H1 (cell line): ENCODE results near the gene TOB1. TPM values are rescaled to one million over a fixed set of nuclear protein-coding genes. Genes with fewer than 3 reads are reported as not detected.

Experiments
- CTCF ChIA-PET: fragments of 300-600 bp; sonication (Branson Sonifier 250); formaldehyde crosslinking; loops from one replicate; lab custom pipeline; 2021; ENCODE audit not compliant: partially characterized antibody; lab: Charles Lee
- POLR2A ChIA-PET: fragments of 300-600 bp; sonication (Branson Sonifier 250); formaldehyde crosslinking; loops from one replicate; lab custom pipeline; 2021; ENCODE audit warnings: inconsistent platforms; ENCODE audit not compliant: partially characterized antibody; lab: Charles Lee
- DNase-seq, 2 experiments: peaks; one replicate each; pipeline versions ENCODE4 v3.0.0 to v3.0.0-alpha.2; 2010 to 2022; ENCODE audit warnings: low spot score in 2 of 2, low read depth in 1 of 2, mixed read lengths in 1 of 2
- FAIRE-seq: peaks from 2 replicates; lab custom pipeline; 2011; peaks lifted over from hg19 to GRCh38; lab: Jason Lieb, UNC
- H2AFZ ChIP-seq: 2 replicates; pipeline ENCODE4 v1.8.1; 2012; ENCODE audit warnings: low read length, inconsistent platforms
- H2AK5ac ChIP-seq: 2 replicates; pipeline ENCODE4 v1.6.1; 2013; ENCODE audit warnings: low read depth, low read length
- H2BK120ac ChIP-seq: replicated peaks from 2 replicates; pipeline ENCODE3; 2013; ENCODE audit warnings: low read depth, low read length, inconsistent platforms
- H2BK12ac ChIP-seq: 2 replicates; pipeline ENCODE4 v1.6.1; 2013; ENCODE audit warnings: low read depth, low read length
- H2BK15ac ChIP-seq: 2 replicates; pipeline ENCODE4 v1.6.1; 2013; ENCODE audit warnings: low read length
- H2BK20ac ChIP-seq: 2 replicates; pipeline ENCODE4 v1.6.1; 2013; ENCODE audit warnings: low read length
- H2BK5ac ChIP-seq: 2 replicates; pipeline ENCODE4 v1.6.1; 2013; ENCODE audit warnings: low read depth, low read length
- H3K14ac ChIP-seq: 2 replicates; pipeline ENCODE4 v1.6.1; 2013; ENCODE audit warnings: inconsistent platforms; ENCODE audit not compliant: insufficient read length
- H3K18ac ChIP-seq: 2 replicates; pipeline ENCODE4 v1.6.1; 2013; ENCODE audit warnings: low read length; ENCODE audit errors: extremely low read depth
- H3K23ac ChIP-seq: 2 replicates; pipeline ENCODE4 v1.6.1; 2013; ENCODE audit warnings: inconsistent platforms; ENCODE audit not compliant: insufficient read length
- H3K23me2 ChIP-seq: 2 replicates; pipeline ENCODE4 v1.6.1; 2013; ENCODE audit warnings: low read depth, low read length
- H3K27ac ChIP-seq: 2 replicates; pipeline ENCODE4 v1.6.1; 2011; ENCODE audit warnings: low read depth, low read length, inconsistent platforms
- H3K27me3 ChIP-seq, 4 experiments: replicated peaks in 1 of 4; 1 replicate in 1 of 4; 2 replicates in 3 of 4; pipeline versions ENCODE4 v1.6.1 to v1.8.1; 2011 to 2013; ENCODE audit warnings: low read length in 3 of 4, mild to moderate bottlenecking in 3 of 4, inconsistent platforms in 2 of 4, mixed read lengths in 2 of 4, moderate library complexity in 1 of 4; ENCODE audit not compliant: control insufficient read depth in 3 of 4, insufficient read depth in 3 of 4; ENCODE audit errors: extremely low read depth in 1 of 4
- H3K36me3 ChIP-seq, 4 experiments: 2 replicates each; pipeline versions ENCODE4 v1.6.1 to v1.8.1; 2011 to 2013; ENCODE audit warnings: mild to moderate bottlenecking in 4 of 4, low read length in 3 of 4, moderate library complexity in 2 of 4, control low read depth in 1 of 4, inconsistent platforms in 1 of 4; ENCODE audit not compliant: insufficient read depth in 4 of 4, control insufficient read depth in 2 of 4
- H3K4ac ChIP-seq: replicated peaks from 2 replicates; pipeline ENCODE3; 2013; ENCODE audit warnings: low read length, low read depth, mixed read lengths, inconsistent platforms; ENCODE audit not compliant: insufficient read length
- H3K4me1 ChIP-seq, 4 experiments: replicated peaks in 1 of 4; 1 replicate in 1 of 4; 2 replicates in 3 of 4; pipeline versions ENCODE4 v1.6.1 to v1.8.1; 2011 to 2013; ENCODE audit warnings: low read length in 3 of 4, inconsistent platforms in 2 of 4, mixed read lengths in 1 of 4; ENCODE audit not compliant: insufficient read depth in 4 of 4, control insufficient read depth in 3 of 4
- H3K4me2 ChIP-seq, 2 experiments: 2 replicates each; pipeline versions ENCODE4 v1.6.1 to v1.8.1; 2011 to 2013; ENCODE audit warnings: low read depth in 2 of 2, low read length in 2 of 2, control low read depth in 1 of 2, inconsistent platforms in 1 of 2, mild to moderate bottlenecking in 1 of 2; ENCODE audit not compliant: insufficient read depth in 1 of 2
- H3K4me3 ChIP-seq, 4 experiments: fragments of 200-600, 300-600 bp in 1 of 4; sonication (generic), shearing (Covaris generic), sonication (Bioruptor Twin) in 1 of 4; 2 replicates each; pipeline versions ENCODE4 v1.5.1 to v1.8.1; 2011 to 2016; ENCODE audit warnings: low read length in 4 of 4, low read depth in 3 of 4, control low read depth in 2 of 4, inconsistent platforms in 2 of 4, mild to moderate bottlenecking in 2 of 4, mixed read lengths in 1 of 4, moderate library complexity in 1 of 4; ENCODE audit not compliant: insufficient read depth in 2 of 4; ENCODE audit errors: extremely low read depth in 1 of 4
- H3K56ac ChIP-seq: replicated peaks from 2 replicates; pipeline ENCODE3; 2013; ENCODE audit warnings: low read depth, mild to moderate bottlenecking, mixed read lengths, low read length, inconsistent platforms; ENCODE audit not compliant: insufficient read length
- H3K79me1 ChIP-seq: 2 replicates; pipeline ENCODE4 v1.6.1; 2013; ENCODE audit warnings: low read depth, low read length, control low read depth
- H3K79me2 ChIP-seq, 2 experiments: 2 replicates each; pipeline versions ENCODE4 v1.6.1 to v1.8.1; 2012 to 2013; ENCODE audit warnings: low read length in 2 of 2, mild to moderate bottlenecking in 2 of 2, inconsistent platforms in 1 of 2; ENCODE audit not compliant: insufficient read depth in 2 of 2, control insufficient read depth in 1 of 2
- H3K9ac ChIP-seq, 4 experiments: replicated peaks in 1 of 4; 1 replicate in 1 of 4; 2 replicates in 3 of 4; pipeline versions ENCODE4 v1.6.1 to v1.8.1; 2011 to 2013; ENCODE audit warnings: low read depth in 3 of 4, low read length in 3 of 4, control low read depth in 2 of 4, mild to moderate bottlenecking in 2 of 4, moderate library complexity in 2 of 4, inconsistent platforms in 1 of 4; ENCODE audit errors: extremely low read depth in 1 of 4
- H3K9me3 ChIP-seq, 2 experiments: 2 replicates each; pipeline versions ENCODE4 v1.6.1 to v1.8.1; 2012 to 2013; ENCODE audit warnings: mild to moderate bottlenecking in 2 of 2, moderate library complexity in 2 of 2, control low read depth in 1 of 2, inconsistent platforms in 1 of 2, low read depth in 1 of 2, low read length in 1 of 2, mixed read lengths in 1 of 2; ENCODE audit not compliant: insufficient read depth in 2 of 2
- H4K20me1 ChIP-seq, 2 experiments: replicated peaks in 1 of 2; 2 replicates each; pipeline versions ENCODE3 to v1.8.1; 2011 to 2013; ENCODE audit warnings: inconsistent platforms in 2 of 2, low read length in 2 of 2, mild to moderate bottlenecking in 1 of 2; ENCODE audit not compliant: insufficient read depth in 2 of 2, control insufficient read depth in 1 of 2
- H4K5ac ChIP-seq: 2 replicates; pipeline ENCODE4 v1.6.1; 2013; ENCODE audit warnings: low read length, low read depth, mixed read lengths, inconsistent platforms; ENCODE audit not compliant: insufficient read length
- H4K8ac ChIP-seq: 2 replicates; pipeline ENCODE4 v1.8.0; 2013; ENCODE audit warnings: mild to moderate bottlenecking, moderate library complexity, low read length, inconsistent platforms; ENCODE audit not compliant: insufficient read depth; ENCODE audit errors: extremely low read depth
- H4K91ac ChIP-seq: replicated peaks from 2 replicates; pipeline ENCODE3; 2013; ENCODE audit warnings: low read length, mixed read lengths, inconsistent platforms; ENCODE audit not compliant: insufficient read length
- ATF2 ChIP-seq: IDR thresholded peaks from 2 replicates; pipeline ENCODE4 v1.6.1; 2012; ENCODE audit warnings: low read length, inconsistent platforms
- CBX5 ChIP-seq: fragments of 300-800, 300-1000 bp; sonication (generic); IDR thresholded peaks from 2 replicates; pipeline ENCODE4 v1.7.1; 2016; ENCODE audit warnings: antibody characterized with exemption, low read length, low read depth
- KDM1A ChIP-seq: fragments of 200-600, 300-600 bp; sonication (generic); IDR thresholded peaks from 2 replicates; pipeline ENCODE4 v1.7.1; 2016; ENCODE audit warnings: mild to moderate bottlenecking, low read length, borderline replicate concordance
- KDM4A ChIP-seq: IDR thresholded peaks from one replicate; pipeline ENCODE4 v1.7.1; 2012; ENCODE audit warnings: low read depth, mild to moderate bottlenecking, moderate library complexity, low read length, inconsistent platforms; ENCODE audit not compliant: severe bottlenecking
- PHF8 ChIP-seq: fragments of 200-600 bp; sonication (generic); conservative IDR thresholded peaks from 2 replicates; pipeline ENCODE4 v1.7.1; 2012; ENCODE audit warnings: low read depth, mild to moderate bottlenecking, inconsistent platforms, low read length, moderate library complexity
- POLR2AphosphoS5 ChIP-seq: IDR thresholded peaks from 2 replicates; pipeline ENCODE4 v1.6.1; 2011; ENCODE audit warnings: low read depth, low read length
- RBBP5 ChIP-seq: IDR thresholded peaks from 2 replicates; pipeline ENCODE4 v1.7.1; 2012; ENCODE audit warnings: low read depth, mild to moderate bottlenecking, inconsistent platforms, low read length, moderate library complexity, borderline replicate concordance
- SRF ChIP-seq: IDR thresholded peaks from 2 replicates; pipeline ENCODE4 v1.6.1; 2011; ENCODE audit warnings: mild to moderate bottlenecking, low read depth, low read length, moderate library complexity
- SUZ12 ChIP-seq: fragments of 200-600 bp; sonication (generic); IDR thresholded peaks from 2 replicates; pipeline ENCODE4 v1.6.1; 2012; ENCODE audit warnings: mild to moderate bottlenecking, inconsistent platforms, low read length, moderate library complexity, mixed read lengths
- TAF1 ChIP-seq: IDR thresholded peaks from 2 replicates; pipeline ENCODE4 v1.6.1; 2011; ENCODE audit warnings: mild to moderate bottlenecking, low read depth, low read length
- WGBS, 2 experiments: shearing (Covaris generic) in 1 of 2; methylation state at CpG; one replicate each; pipeline versions ENCODE4 v1.1.6 to v1.1.7; 2013 to 2015; ENCODE audit warnings: low lambda C conversion rate in 2 of 2, mixed read lengths in 2 of 2, inconsistent platforms in 1 of 2, low coverage in 1 of 2, missing lambda C conversion rate in 1 of 2; ENCODE audit not compliant: insufficient replicate concordance in 2 of 2, insufficient coverage in 1 of 2, insufficient read length in 1 of 2; ENCODE audit errors: extremely low coverage in 1 of 2, missing lambda C conversion rate in 1 of 2; 5-methylcytosine and 5-hydroxymethylcytosine counted together
- polyA plus RNA-seq, 7 experiments: library from polyadenylated mRNA; depleted of rRNA in 3 of 7; stranded (reverse) in 5 of 7; unstranded in 2 of 7; fragments of >200 nt in 5 of 7; fragments of 200-250 nt in 2 of 7; gene quantifications; 1 replicate in 5 of 7; 2 replicates in 1 of 7; 4 replicates in 1 of 7; pipeline versions ENCODE4 v1.2.1 to v1.2.3, GENCODE V29; 2011 to 2013; ENCODE audit warnings: missing spikeins in 2 of 7, mixed read lengths in 2 of 7
- total RNA-seq: library from RNA; stranded (reverse); fragmentation: NEBNext Ultra II Directional; extraction: Animal tissue kit (Norgen Biotek cat#: 25700); gene quantifications from 2 replicates; pipeline ENCODE4 v1.2.1, GENCODE V29; 2021

Gene TOB1
- total and polyA plus RNA-seq, 2 of the 8 experiments (the other 6 are each of a cell fraction or from before 2014, with no cell fraction given), result 14.4 to 20.8 TPM

GRCh38 chr17:50815400-50815799, 50.8 kb downstream of the TOB1 start:
- no peak overlapping the region for H2BK20ac ChIP-seq
- H4K20me1 ChIP-seq, result no peaks in the 10 kb centered on the region
- no peak overlapping the region for H2BK12ac ChIP-seq
- no peak overlapping the region for H3K27ac ChIP-seq
- no peak for DNase-seq
- H2AFZ ChIP-seq, result no peak overlapping the region
- 88% methylated on average over 3 of the region's 3 CpGs; no CpG with 5 or more reads in 1 of the 2 experiments for WGBS, 2 experiments
- ChIA-PET CTCF (interaction anchor here (0.5 to 14.1 kb wide), 9 partner anchors 9 to 213 kb away, joined by 3 to 125 read pairs (median 12); partner anchors contain the start of gene WFIKKN2), POLR2A (interaction anchor here (0.8 kb wide), 1 partner anchor 50 kb away, joined by 3 read pairs; no protein-coding TSS in a partner anchor)
- no peak for FAIRE-seq
- H3K27me3 ChIP-seq, result no peaks in the 10 kb centered on the region; a peak in 1 of 7 replicates
- H3K4me3 ChIP-seq, result no peak overlapping the region
- H3K4me1 ChIP-seq, result peaks cover 0 to 5% (median 0%) of the 10 kb centered on the region in 4 experiments; a peak in 2 of 7 replicates
- no peaks in the 10 kb centered on the region for H3K9me3 ChIP-seq
- H3K23ac ChIP-seq, result no peak overlapping the region
- H2BK5ac ChIP-seq, result no peak overlapping the region
- no peaks in the 10 kb centered on the region for H3K79me1 ChIP-seq
- no peak overlapping the region for H3K4ac ChIP-seq
- H3K23me2 ChIP-seq, result no peaks in the 10 kb centered on the region; the same call in 1 of the 2 replicates
- no peak overlapping the region for H3K56ac ChIP-seq
- no peaks in the 10 kb centered on the region for H3K36me3 ChIP-seq
- no peak overlapping the region for H4K91ac ChIP-seq
- H4K5ac ChIP-seq, result no peak overlapping the region
- H3K79me2 ChIP-seq, result no peaks in the 10 kb centered on the region
- H3K14ac ChIP-seq, result no peak overlapping the region
- no peak overlapping the region for H2AK5ac ChIP-seq
- H2BK120ac ChIP-seq, result no peak overlapping the region
- H3K9ac ChIP-seq, result no peak overlapping the region
- no peak overlapping the region for H3K18ac ChIP-seq
- no peak overlapping the region for H2BK15ac ChIP-seq
- no peak overlapping the region for H4K8ac ChIP-seq
- no peak overlapping the region for H3K4me2 ChIP-seq
- TF ChIP-seq RBBP5 (no peak), ATF2 (no peak), POLR2AphosphoS5 (no peak), KDM4A (no peak), CBX5 (no peak), SUZ12 (no peak), SRF (no peak), TAF1 (no peak), KDM1A (no peak), PHF8 (no peak)
